GM13977 (cell line): ENCODE measurements around the gene RPL12.

Source experiments
- DNase-seq: peaks from one replicate; pipeline ENCODE4 v3.0.0; 2012; ENCODE audit warnings: low spot score
- in situ Hi-C: fragments of 300-500 bp; cut with MboI; formaldehyde crosslinking; loops from one replicate; pipeline ENCODE4 v1.12.0; 2022; ENCODE audit warnings: low sequenced_read_pairs, low pct_unique_long_range_greater_than_20kb, mixed read lengths, inconsistent platforms; ENCODE audit not compliant: unreplicated experiment
- TF ChIP-seq, protein P1 (sequence below): IDR thresholded peaks from 2 replicates; pipeline ENCODE4 v1.5.1; 2012; ENCODE audit warnings: mild to moderate bottlenecking, control low read depth; ENCODE audit not compliant: insufficient read depth; ENCODE audit errors: extremely low read depth, missing control alignments

The RPL12 gene

DNA sequence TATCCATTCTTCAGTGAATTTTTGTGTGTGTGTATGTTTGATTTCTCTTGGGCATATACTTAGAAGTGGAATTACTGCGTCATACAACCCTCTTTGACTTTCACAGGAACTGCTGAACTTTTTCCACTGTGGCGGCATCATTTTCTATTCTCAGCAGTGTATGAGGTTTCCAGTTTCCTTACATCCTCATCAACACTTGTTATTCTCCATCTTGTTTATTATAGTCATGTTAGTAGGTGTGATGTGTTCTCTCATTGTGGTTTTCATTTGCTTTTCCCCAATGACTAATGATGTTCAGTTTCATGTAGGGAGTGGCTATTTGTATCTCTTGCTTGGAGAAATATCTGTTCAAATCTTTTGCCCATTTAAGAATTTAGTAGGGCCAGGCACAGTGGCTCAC lies 24.4 kb downstream of the RPL12 start:
- no peak for DNase-seq
- TF ChIP-seq, protein P1, sequence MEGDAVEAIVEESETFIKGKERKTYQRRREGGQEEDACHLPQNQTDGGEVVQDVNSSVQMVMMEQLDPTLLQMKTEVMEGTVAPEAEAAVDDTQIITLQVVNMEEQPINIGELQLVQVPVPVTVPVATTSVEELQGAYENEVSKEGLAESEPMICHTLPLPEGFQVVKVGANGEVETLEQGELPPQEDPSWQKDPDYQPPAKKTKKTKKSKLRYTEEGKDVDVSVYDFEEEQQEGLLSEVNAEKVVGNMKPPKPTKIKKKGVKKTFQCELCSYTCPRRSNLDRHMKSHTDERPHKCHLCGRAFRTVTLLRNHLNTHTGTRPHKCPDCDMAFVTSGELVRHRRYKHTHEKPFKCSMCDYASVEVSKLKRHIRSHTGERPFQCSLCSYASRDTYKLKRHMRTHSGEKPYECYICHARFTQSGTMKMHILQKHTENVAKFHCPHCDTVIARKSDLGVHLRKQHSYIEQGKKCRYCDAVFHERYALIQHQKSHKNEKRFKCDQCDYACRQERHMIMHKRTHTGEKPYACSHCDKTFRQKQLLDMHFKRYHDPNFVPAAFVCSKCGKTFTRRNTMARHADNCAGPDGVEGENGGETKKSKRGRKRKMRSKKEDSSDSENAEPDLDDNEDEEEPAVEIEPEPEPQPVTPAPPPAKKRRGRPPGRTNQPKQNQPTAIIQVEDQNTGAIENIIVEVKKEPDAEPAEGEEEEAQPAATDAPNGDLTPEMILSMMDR, result no peak

DNA sequence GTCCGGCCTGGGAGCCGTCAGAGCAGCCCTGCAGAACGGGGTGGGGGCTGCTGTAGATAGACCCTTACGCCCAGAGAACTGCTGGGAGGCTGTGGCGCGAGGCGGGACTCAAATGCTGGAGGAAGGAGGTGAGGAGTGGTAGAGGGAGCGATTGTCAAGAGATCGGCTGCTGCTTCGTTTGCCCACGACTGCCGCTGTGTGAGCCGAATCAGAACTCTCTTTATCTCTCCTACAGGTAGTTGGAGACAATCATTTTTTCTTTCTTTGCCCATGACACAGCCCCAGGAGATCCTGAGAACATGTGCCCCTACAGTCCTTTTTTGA lies 26.6 kb downstream of the RPL12 start:
- in situ Hi-C loops, result loop anchor here (10.0 kb wide), 1 partner anchor 210 kb away; no protein-coding TSS in a partner anchor
- peak; percentile 46 for DNase-seq

More for the DNA sequence above, 24.4 kb downstream of the RPL12 start:
- in situ Hi-C loops, result loop anchor here (10.0 kb wide), 1 partner anchor 212 kb away; no protein-coding TSS in a partner anchor

DNA sequence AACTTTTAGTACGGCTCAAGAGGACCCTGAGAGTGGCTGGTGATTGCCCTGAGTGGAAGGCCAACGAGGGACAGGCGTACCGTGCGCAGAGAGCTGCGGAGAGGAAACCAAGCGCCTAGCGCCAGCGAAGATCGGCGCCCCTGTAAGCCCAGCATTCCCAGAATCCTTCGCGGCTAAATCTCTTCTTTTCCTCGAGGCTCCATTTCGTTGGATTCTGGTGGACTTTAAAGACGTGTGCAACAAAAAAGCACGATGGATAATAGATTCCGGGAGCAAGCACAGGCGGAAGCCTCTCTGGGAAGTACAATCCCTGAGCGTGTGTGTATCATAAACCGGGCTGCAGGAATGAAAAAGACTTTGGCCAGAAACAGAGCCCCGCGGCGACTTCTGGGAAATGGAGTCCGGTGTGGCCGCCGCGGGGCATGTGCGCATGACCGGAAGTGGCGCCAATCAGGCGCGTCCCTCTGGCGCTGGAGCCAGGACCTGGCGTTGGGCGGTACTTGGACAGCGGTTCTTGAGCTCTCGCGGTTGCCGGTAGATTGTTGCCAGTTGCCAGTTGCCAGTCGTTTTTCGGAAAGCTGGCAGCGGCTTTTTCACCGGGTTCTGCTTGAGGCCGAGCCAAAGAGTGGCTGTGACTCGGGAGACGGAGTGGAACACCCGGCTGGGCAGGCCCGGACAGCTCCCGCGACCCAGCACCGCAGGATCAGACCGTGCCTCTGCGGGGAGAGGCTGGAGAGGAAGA lies 27.1 kb downstream of the RPL12 start, which contains the start of gene ZNF79:
TSS of gene ZNF79 (plus strand) at position 449 of the 742 bp plus-strand sequence. CDS start 406 bp downstream, outside the sequence.
- TF ChIP-seq, protein P1, result no peak
- in situ Hi-C loops, result loop anchor here (10.0 kb wide), 1 partner anchor 209 kb away; no protein-coding TSS in a partner anchor
- peak; percentile 95 for DNase-seq

More for the DNA sequence above, 26.6 kb downstream of the RPL12 start:
- TF ChIP-seq, protein P1, result no peak

DNA sequence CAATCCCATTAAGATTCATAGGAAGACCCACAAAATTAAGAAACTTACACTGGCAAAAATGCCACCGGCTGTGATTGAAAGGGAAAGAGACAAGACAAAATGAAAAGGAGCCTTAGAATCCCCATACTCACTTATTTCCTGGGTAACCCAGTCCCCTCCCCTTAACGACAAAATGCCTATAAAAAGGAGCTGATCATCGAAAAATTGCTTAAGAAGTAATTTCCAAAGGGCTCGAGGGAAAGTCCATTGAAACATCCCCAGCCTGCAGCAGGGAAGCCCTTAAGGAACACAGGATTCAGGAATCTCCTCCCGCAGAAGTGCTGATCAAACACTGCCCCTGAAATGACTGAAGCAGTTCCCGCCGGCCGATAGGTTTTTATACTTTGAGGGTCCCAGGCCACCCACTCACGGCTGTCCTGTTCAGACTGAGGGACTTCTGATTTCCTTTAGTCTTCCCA lies 27.7 kb downstream of the RPL12 start:
- no peak for DNase-seq
- in situ Hi-C loops, result loop anchor here (10.0 kb wide), 1 partner anchor 209 kb away; no protein-coding TSS in a partner anchor
- TF ChIP-seq, protein P1, result no peak

DNA sequence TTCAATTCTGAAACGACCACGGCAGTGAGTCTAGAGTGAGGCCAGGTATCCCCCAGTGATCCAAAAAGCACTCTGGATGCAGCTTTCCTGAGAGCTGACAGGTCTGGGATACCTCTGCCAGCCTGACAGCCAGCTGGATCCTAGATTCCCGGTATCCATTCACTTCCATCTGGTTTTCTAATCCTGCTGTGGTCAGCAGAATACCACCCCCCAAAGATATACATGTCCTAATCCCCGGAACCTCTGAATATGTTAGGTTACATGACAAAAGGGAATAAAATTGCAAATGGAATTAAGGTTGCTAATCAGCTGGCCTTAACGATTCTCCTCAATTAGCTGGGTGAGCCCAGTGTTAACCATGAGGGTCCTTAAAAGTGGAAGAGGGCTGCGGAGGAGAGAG lies 28.4 kb downstream of the RPL12 start:
- no peak for DNase-seq
- in situ Hi-C loops, result loop anchor here (10.0 kb wide), 1 partner anchor 208 kb away; no protein-coding TSS in a partner anchor
- TF ChIP-seq, protein P1, result no peak

DNA sequence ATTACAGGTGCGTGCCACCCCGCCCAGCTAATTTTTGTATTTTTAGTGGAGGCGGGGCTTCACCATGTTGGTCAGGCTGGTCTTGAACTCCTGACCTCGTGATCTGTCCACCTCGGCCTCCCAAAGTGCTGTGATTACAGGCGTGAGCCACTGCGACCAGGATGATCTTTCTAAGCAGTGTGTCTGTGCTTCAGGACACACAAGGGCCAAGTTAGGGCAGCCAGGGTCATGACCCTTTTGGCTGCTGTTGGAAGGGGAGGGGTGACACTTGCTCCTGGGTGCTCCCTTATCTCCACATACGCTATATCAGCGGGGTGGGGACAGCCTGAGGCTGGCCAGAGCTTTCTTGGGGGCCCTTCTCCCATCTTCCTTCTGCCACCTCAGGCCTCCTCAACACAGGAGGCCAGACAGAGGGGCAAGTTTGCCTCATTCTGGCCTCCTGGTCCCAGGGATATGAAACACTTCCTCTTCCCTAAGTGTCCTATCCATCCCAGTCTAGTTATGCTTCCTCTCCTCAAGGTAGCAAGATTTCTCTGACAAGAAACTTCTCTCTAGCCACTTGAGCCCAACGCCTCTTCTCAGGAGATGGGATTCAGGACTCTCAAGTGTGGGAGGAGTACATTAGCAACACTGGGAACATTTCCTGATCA lies 28.9 kb downstream of the RPL12 start:
- DNase-seq, result no peak
- TF ChIP-seq, protein P1, result no peak
- in situ Hi-C loops, result loop anchor here (10.0 kb wide), 1 partner anchor 207 kb away; no protein-coding TSS in a partner anchor
